Esophagus muscularis mucosa (tissue), 4 donors: ENCODE measurements around the gene PRLH. TPM values are rescaled to one million over a fixed set of nuclear protein-coding genes. Genes with fewer than 3 reads are reported as not detected.

ENCODE experiments used
- DNase-seq: peaks from one replicate; pipeline ENCODE4 v3.0.0-alpha.2; 2017; ENCODE audit errors: extremely low spot score
- H3K27ac ChIP-seq, 4 donors: fragments of 200-600 bp; sonication (generic); replicated peaks in 1 of 4; 1 replicate in 3 of 4; 2 replicates in 1 of 4; pipeline ENCODE4 v1.5.1; 2016 to 2019; ENCODE audit warnings: mild to moderate bottlenecking in 1 of 4
- H3K27me3 ChIP-seq, 4 donors: fragments of 200-600 bp; sonication (generic); one replicate each; pipeline versions ENCODE4 v1.5.1 to v1.6.0; 2016 to 2019
- H3K36me3 ChIP-seq, 4 donors: fragments of 200-600 bp; sonication (generic); one replicate each; pipeline ENCODE4 v1.5.1; 2016 to 2019
- H3K4me1 ChIP-seq, 4 donors: fragments of 200-600 bp; sonication (generic); one replicate each; pipeline ENCODE4 v1.5.1; 2016 to 2019
- H3K4me3 ChIP-seq, 4 donors: fragments of 200-600 bp; sonication (generic); 1 replicate in 2 of 4; 2 replicates in 2 of 4; pipeline ENCODE4 v1.5.1; 2016 to 2019; ENCODE audit warnings: mild to moderate bottlenecking in 4 of 4, moderate library complexity in 1 of 4
- H3K9me3 ChIP-seq, 4 donors: fragments of 200-600 bp; sonication (generic); 1 replicate in 3 of 4; 2 replicates in 1 of 4; pipeline ENCODE4 v1.5.1; 2016 to 2019
- EP300 ChIP-seq: sonication (generic); formaldehyde crosslinking; IDR thresholded peaks from one replicate; pipeline ENCODE4 v1.6.1; 2017; ENCODE audit warnings: antibody characterized with exemption
- POLR2A ChIP-seq: fragments of 450-650 bp; IDR thresholded peaks from one replicate; pipeline ENCODE4 v1.6.1; 2017; ENCODE audit warnings: antibody characterized with exemption, moderate library complexity, mild to moderate bottlenecking, low read depth
- POLR2AphosphoS5 ChIP-seq, 2 donors: sonication (generic); formaldehyde crosslinking; IDR thresholded peaks; one replicate each; pipeline ENCODE4 v1.6.1; 2017; ENCODE audit warnings: antibody characterized with exemption in 2 of 2
- WGBS: methylation state at CpG from one replicate; pipeline ENCODE4 v1.1.5; 2018; 5-methylcytosine and 5-hydroxymethylcytosine counted together
- intact Hi-C: fragments of 100-400 bp; cut with DNase I; formaldehyde crosslinking; loops from one replicate; pipeline ENCODE4 v1.15.1; 2023
- total RNA-seq, 4 donors: library from RNA; depleted of rRNA; stranded (reverse); fragments of >200 nt; gene quantifications; one replicate each; pipeline versions ENCODE4 v1.1.0 to v1.2.1, GENCODE V29; 2016
- TF ChIP-seq, protein P1 (sequence below), 3 experiments: fragments of 200-600 bp in 2 of 3; fragments of 450-650 bp in 1 of 3; sonication (generic) in 2 of 3; IDR thresholded peaks; one replicate each; pipeline ENCODE4 v1.5.1; 2017 to 2019; ENCODE audit warnings: antibody characterized with exemption in 3 of 3, mild to moderate bottlenecking in 2 of 3, moderate library complexity in 1 of 3

The PRLH gene
- total RNA-seq, 4 donors from 2014 or later: not detected

DNA sequence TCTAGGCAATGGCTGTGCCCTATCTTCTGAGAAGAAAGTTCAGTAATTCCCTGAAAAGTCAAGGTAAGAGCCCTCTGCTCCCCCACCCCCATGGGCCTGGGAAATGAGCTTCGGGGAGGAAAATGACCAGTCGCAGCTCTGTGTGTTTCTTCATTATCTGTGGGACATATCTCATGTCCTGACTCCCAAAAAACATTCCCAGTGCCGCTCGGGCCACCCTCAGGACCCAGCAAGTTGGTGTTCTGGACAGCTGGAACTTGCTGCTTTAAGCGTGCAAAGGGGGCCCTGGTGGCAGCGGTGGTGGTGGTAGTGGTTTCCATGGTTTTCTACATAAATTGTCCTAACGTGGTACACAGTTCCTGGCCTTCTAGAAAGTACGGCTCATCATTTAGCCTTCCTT is 17.2 kb upstream of the PRLH start:
- Histone ChIP-seq H3K36me3 (peaks cover 0 to 15% (median 1%) of the 10 kb centered on the region in 4 donors), H3K9me3 (no peaks in the 10 kb centered on the region), H3K4me1 (peaks cover 0 to 11% (median 5%) of the 10 kb centered on the region in 4 donors), H3K27me3 (no peaks in the 10 kb centered on the region), H3K27ac (no peak overlapping the region), H3K4me3 (no peak overlapping the region)
- no peak for DNase-seq
- 96% methylated on average over 8 of the region's 8 CpGs for WGBS
- TF ChIP-seq EP300 (no peak), POLR2A (no peak), POLR2AphosphoS5 (IDR thresholded peaks at IDR 0.05) (no peak)
- intact Hi-C loops: no loop called here

DNA sequence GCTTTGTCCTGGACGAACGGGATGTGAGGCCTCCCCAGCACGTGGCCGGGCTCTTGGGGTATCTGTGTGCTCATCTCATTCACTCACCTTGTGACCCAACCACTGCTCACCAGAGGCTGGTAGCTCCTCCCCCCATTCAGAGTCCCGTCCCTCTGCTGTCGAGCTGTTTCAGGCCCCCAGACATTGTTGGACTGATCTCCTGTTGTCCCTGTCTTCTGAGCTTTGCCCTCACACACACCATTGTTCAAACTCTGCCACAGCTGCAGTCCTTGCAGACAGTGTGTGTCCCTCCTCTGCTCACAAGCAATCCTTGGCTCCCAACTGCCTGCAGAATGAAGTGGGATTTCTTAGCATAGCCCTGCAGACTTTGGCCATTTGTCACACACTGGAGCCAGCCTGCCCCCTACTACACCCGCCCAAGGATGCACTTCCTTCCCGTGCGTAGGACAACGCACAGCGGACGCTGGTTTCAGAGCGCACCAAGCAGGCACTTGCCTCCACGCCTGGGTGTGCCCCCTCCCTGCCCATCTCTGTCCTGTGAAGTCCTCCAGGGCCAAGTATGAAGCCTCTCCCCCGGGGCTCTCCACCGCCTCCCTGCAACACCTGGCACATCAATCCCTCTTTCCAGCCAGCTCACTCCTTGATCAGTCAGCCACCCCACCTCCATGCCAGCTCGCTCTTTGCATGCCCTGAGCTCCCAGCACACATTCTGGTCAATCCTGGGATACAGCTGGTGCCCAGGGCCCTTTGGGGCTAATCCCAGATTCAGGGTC is 16.5 kb upstream of the PRLH start:
- TF ChIP-seq POLR2AphosphoS5 (IDR thresholded peaks at IDR 0.05): no peak
- no peak for TF ChIP-seq EP300
- no peak for TF ChIP-seq POLR2A
- TF ChIP-seq, protein P1, sequence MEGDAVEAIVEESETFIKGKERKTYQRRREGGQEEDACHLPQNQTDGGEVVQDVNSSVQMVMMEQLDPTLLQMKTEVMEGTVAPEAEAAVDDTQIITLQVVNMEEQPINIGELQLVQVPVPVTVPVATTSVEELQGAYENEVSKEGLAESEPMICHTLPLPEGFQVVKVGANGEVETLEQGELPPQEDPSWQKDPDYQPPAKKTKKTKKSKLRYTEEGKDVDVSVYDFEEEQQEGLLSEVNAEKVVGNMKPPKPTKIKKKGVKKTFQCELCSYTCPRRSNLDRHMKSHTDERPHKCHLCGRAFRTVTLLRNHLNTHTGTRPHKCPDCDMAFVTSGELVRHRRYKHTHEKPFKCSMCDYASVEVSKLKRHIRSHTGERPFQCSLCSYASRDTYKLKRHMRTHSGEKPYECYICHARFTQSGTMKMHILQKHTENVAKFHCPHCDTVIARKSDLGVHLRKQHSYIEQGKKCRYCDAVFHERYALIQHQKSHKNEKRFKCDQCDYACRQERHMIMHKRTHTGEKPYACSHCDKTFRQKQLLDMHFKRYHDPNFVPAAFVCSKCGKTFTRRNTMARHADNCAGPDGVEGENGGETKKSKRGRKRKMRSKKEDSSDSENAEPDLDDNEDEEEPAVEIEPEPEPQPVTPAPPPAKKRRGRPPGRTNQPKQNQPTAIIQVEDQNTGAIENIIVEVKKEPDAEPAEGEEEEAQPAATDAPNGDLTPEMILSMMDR (IDR thresholded peaks at IDR 0.05): no peak
- peaks cover 0 to 2% (median 0%) of the 10 kb centered on the region in 4 donors for H3K9me3 ChIP-seq
- no peak overlapping the region for H3K4me3 ChIP-seq
- H3K27ac ChIP-seq: no peak overlapping the region
- H3K27me3 ChIP-seq: no peaks in the 10 kb centered on the region
- 75% methylated on average over 17 of the region's 17 CpGs for WGBS
- no peak for DNase-seq
- intact Hi-C loops: no loop called here
- H3K4me1 ChIP-seq: peaks cover 0 to 11% (median 5%) of the 10 kb centered on the region in 4 donors
- peaks cover 0 to 15% (median 2%) of the 10 kb centered on the region in 4 donors for H3K36me3 ChIP-seq

DNA sequence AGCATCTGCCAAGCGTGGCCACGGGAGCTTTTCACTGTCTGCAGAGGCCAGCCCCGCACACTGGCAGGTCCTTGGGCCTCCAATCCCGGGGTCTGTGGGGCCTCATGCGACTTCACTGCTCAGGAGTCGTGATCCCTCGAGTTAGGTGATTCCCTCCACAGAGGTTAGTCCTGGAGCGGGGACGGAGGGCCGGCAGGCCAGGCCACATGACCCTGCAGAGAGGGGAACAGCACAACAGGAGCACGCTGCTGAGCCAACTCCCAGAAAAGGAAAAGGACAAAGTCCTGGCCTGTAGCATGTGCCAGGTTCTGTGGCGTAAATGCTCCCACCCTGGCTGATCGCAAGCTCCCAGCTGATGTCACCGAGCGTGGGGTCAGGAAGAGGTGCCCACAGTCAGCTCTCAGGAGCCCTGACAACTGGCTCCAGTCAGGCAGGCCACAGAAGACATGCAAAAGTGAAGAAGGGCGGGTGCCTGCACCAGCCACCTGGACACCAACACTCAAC is 15.3 kb upstream of the PRLH start:
- peaks cover 0 to 11% (median 5%) of the 10 kb centered on the region in 4 donors for H3K4me1 ChIP-seq
- H3K27ac ChIP-seq: no peak overlapping the region
- DNase-seq: no peak
- peaks cover 0 to 9% (median 2%) of the 10 kb centered on the region in 4 donors for H3K36me3 ChIP-seq
- 97% methylated on average over 10 of the region's 16 CpGs for WGBS
- H3K4me3 ChIP-seq: no peak overlapping the region
- H3K9me3 ChIP-seq: peaks cover 0 to 12% (median 8%) of the 10 kb centered on the region in 4 donors
- intact Hi-C loops: no loop called here
- no peaks in the 10 kb centered on the region for H3K27me3 ChIP-seq
- no peak for TF ChIP-seq POLR2A
- TF ChIP-seq EP300: no peak
- TF ChIP-seq, protein P1 (IDR thresholded peaks at IDR 0.05): no peak
- no peak for TF ChIP-seq POLR2AphosphoS5 (IDR thresholded peaks at IDR 0.05)

- TF ChIP-seq, protein P1 (IDR thresholded peaks at IDR 0.05): no peak
- TF ChIP-seq EP300 (no peak), POLR2A (no peak), POLR2AphosphoS5 (IDR thresholded peaks at IDR 0.05) (no peak)
- H3K4me1 ChIP-seq: peaks cover 0 to 25% (median 16%) of the 10 kb centered on the region in 4 donors
- DNase-seq: no peak
- H3K36me3 ChIP-seq: peaks cover 0 to 3% (median 0%) of the 10 kb centered on the region in 4 donors
- H3K9me3 ChIP-seq: peaks cover 0 to 12% (median 8%) of the 10 kb centered on the region in 4 donors
- no peak overlapping the region for H3K27ac ChIP-seq
- no peaks in the 10 kb centered on the region for H3K27me3 ChIP-seq
- H3K4me3 ChIP-seq: no peak overlapping the region
- intact Hi-C loops: no loop called here
- 83% methylated on average over 6 of the region's 6 CpGs for WGBS
These were observed 13.5 kb upstream of the PRLH start for GRCh38 chr2:237552908-237553307.

DNA sequence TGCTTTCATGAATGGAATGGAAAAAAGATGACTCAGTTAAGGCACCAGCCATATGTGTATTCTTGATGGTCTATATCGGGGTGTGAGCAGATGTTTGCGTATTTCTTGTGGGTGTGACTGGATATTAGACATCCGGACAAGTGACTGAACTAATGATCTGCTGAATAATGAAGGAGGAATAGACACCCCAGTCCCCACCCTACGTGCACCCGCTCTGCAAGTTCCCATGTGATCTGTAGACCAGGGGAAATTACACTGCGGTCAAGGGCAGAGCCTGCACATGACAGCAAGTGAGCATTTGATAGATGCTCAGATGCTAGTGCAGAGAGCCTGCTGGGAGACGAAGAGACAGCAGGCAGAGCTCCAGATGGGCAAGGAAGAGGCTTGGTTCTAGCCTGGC is 12.4 kb upstream of the PRLH start:
- peaks cover 0 to 3% (median 0%) of the 10 kb centered on the region in 4 donors for H3K36me3 ChIP-seq
- H3K9me3 ChIP-seq: peaks cover 0 to 12% (median 8%) of the 10 kb centered on the region in 4 donors
- H3K4me3 ChIP-seq: no peak overlapping the region
- no peaks in the 10 kb centered on the region for H3K27me3 ChIP-seq
- TF ChIP-seq POLR2AphosphoS5 (IDR thresholded peaks at IDR 0.05) (no peak), POLR2A (no peak), EP300 (no peak)
- TF ChIP-seq, protein P1 (IDR thresholded peaks at IDR 0.05): no peak
- no peak overlapping the region for H3K27ac ChIP-seq
- H3K4me1 ChIP-seq: peaks cover 1 to 31% (median 23%) of the 10 kb centered on the region in 4 donors
- no peak for DNase-seq
- intact Hi-C loops: no loop called here
- WGBS: 90% methylated on average over 7 of the region's 7 CpGs
